HG03354 (cell line): ENCODE data around the gene ABCB9.

ENCODE experiments used
- ATAC-seq: cut with Tn5 transposase; IDR thresholded peaks from one replicate; pipeline ENCODE4 v1.9.1; 2021; ENCODE audit warnings: mild to moderate bottlenecking; ENCODE audit not compliant: unreplicated experiment, poor library complexity, severe bottlenecking

The ABCB9 gene

GRCh38 chr12:122966743-122967550 is 684 bp upstream of the ABCB9 start:
- no peak for ATAC-seq

- ATAC-seq = no peak
Measured at GRCh38 chr12:122965321-122965751, 927 bp downstream of the ABCB9 start.

- no peak for ATAC-seq
Measured at GRCh38 chr12:122964439-122965257, 1.6 kb downstream of the ABCB9 start.

- ATAC-seq = no peak
Measured at GRCh38 chr12:122963941-122964265, 2.4 kb downstream of the ABCB9 start.

- ATAC-seq = no peak
Measured at GRCh38 chr12:122961531-122962329, 4.5 kb downstream of the ABCB9 start.

- ATAC-seq = no peak
Measured at GRCh38 chr12:122960193-122960569, 6.1 kb downstream of the ABCB9 start.

GRCh38 chr12:122959566-122960192 is 6.6 kb downstream of the ABCB9 start:
- ATAC-seq = no peak

GRCh38 chr12:122958198-122958888 is 7.9 kb downstream of the ABCB9 start:
- ATAC-seq = no peak

GRCh38 chr12:122956035-122956434 is 10.2 kb downstream of the ABCB9 start:
- ATAC-seq = no peak

GRCh38 chr12:122955156-122955555 is 11.1 kb downstream of the ABCB9 start:
- ATAC-seq = no peak

GRCh38 chr12:122951979-122952892 is 14.0 kb downstream of the ABCB9 start:
- ATAC-seq = peak; percentile 72

GRCh38 chr12:122951406-122951805 is 14.9 kb downstream of the ABCB9 start:
- no peak for ATAC-seq

GRCh38 chr12:122949816-122950675 is 16.2 kb downstream of the ABCB9 start:
- no peak for ATAC-seq

GRCh38 chr12:122949405-122949804 is 16.9 kb downstream of the ABCB9 start:
- ATAC-seq = no peak

GRCh38 chr12:122948605-122949004 is 17.7 kb downstream of the ABCB9 start:
- no peak for ATAC-seq

GRCh38 chr12:122947352-122947792 is 18.9 kb downstream of the ABCB9 start:
- ATAC-seq = no peak

GRCh38 chr12:122946690-122947341 is 19.4 kb downstream of the ABCB9 start:
- ATAC-seq = no peak
